Stimulated activated CD4-positive, alpha-beta T cell treated with anti-CD3 and anti-CD28 coated beads, Interleukin-4, amount 100 ng/mL, for 24 hours (primary cell): Measurements from ENCODE around the gene PLLP.
"Not testable (repeated sequence)": the region's sequence is repeated elsewhere in the genome, so short reads cannot be mapped to it uniquely, and the experiment has no call there.

Experiments used
- DNase-seq: peaks from one replicate; pipeline ENCODE4 v3.0.0-alpha.2; 2020

The PLLP gene

DNA sequence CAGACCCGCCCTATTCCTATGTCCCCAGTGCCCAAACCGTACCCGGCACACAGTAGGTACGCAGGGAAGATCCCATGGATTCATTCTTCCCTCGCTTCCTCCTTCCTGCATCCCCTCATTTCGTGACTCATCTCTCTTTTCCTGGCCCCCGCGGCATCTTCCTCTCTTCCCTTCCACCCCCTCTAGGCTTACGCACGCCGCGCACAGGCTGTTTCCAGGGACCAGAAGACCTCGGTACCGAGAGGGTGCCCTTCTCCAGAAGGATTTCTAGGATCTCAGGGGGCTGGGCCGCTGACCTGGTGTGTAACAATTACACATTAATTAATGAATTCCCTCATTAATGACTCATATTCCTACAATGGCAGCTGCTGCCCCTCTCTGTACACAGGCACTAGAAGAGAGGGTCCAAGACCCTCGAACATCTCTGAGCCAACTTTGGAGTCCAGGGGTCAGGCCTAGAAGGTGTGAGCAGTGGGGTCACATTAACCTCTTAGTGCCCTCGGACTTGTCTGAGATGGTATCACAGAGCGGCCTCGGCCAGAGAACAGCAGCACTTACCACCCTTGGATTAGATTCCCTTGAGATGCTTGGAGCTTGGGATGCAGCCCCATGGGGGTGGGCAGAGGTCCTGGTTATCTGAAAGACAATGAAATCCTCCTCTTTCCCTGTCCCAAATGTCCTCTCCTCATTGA lies 16.8 kb upstream of the PLLP start:
- DNase-seq, result no peak

DNA sequence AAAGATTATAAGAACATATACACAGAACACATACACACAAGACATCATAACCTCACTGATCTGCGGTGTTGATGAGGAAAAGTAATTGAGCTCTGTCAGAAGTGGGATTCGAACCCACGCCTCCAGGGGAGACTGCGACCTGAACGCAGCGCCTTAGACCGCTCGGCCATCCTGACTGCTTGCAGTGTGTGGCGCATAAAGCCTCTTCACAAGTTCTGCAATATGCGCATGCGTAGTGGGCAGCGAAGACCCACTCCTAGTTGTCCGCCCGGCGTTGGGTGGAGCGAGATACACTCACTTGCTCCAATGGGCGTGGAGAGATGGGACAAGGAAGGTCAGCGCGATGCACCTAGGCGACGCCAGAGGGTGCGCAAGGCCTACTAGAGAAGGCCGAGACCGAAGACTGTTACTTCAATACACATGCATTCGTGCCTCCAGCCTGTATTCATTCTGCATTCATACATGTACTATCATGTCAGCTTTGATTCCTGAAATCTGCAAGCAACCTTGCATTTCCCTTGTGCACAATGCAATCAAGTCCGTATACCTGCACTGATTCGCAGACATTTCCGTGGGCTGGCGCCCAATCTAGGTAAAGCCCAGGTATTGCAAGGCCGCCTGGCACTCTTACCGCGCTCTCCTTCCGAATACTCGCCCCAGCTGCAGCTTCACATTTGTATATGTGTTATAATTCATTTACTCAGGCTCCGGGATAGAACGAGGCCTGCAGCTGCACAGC lies 16.1 kb upstream of the PLLP start:
- DNase-seq, result peak; percentile 99

DNA sequence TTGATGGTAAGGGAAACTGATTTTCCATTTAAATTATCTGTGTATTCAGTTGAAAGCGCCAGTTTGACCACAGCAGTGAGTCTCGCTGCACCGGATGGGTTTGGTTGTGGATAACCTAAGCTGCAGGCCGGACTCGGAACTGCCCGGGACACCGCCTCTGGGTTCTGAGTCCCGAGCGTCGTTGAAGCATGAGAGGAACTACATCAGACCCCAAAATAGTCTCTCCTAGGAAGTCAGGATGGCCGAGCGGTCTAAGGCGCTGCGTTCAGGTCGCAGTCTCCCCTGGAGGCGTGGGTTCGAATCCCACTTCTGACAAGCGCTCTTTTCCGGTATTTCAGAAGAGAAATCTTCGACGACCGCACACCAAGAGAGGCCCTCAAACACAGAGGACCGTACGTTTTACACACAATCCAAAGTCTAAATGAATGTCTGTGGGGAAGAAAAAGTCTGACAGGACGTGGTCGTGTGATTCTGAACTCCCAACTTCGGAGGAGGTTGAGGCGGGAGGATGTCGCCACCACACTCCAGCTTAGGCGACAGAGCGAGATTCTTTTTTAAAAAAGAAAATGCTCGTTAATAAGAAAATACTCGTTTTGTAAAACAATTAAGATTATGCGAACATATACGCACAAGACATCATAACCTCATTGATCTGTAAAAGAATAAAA lies 15.4 kb upstream of the PLLP start:
- peak; percentile 88 for DNase-seq

DNA sequence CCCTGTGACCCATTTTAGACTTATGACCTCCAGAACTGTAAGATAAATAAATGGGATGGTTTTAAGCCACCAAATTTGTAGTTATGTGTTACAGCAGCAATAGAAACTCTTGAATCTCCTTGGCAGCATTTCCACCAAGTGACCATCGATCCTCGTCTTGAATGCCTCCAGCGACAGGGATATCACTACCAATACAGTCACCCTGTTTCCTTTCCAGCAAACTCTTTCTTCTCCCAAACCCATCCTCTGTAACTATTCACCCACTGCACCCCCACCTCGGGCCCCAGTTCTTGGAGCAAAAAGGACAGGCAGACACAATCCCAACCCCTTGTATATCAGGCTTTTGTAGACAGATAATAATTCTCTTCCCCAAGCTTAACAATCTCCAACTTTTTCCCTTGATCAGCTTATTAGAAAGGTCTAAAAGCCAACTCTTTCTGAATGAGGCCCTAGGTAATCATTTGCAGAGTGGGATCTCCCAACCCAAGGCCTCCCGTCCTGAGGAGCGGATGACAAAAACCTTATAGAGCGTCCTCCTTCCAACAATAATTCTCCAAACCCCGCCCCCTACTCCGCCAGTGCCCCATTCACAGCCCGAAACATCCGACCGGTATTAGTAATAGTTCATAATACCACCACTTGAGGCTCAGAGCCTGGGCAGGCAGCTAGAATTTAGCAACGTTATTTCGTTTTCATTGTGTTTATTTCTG lies 14.7 kb upstream of the PLLP start:
- DNase-seq, result peak; percentile 51

DNA sequence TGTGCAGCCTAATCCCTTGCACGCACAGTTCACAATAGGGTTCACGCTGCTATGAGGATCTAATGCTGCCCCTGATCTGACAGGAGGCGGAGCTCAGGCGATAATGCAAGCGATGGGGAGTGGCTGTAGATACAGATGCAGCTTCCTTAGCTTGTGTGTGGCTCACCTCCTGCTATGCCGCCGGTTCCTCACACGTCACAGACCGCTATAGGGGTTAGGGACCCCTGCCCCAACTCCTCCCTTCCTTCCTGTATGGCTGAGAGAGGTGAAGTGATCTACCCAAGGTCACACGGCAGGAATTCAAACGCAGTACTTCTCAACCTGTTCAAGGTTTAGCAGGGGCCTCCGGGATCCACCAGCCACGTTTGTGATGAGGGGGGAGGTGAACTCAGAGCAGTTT lies 13.4 kb upstream of the PLLP start:
- DNase-seq, result peak; percentile 29

DNA sequence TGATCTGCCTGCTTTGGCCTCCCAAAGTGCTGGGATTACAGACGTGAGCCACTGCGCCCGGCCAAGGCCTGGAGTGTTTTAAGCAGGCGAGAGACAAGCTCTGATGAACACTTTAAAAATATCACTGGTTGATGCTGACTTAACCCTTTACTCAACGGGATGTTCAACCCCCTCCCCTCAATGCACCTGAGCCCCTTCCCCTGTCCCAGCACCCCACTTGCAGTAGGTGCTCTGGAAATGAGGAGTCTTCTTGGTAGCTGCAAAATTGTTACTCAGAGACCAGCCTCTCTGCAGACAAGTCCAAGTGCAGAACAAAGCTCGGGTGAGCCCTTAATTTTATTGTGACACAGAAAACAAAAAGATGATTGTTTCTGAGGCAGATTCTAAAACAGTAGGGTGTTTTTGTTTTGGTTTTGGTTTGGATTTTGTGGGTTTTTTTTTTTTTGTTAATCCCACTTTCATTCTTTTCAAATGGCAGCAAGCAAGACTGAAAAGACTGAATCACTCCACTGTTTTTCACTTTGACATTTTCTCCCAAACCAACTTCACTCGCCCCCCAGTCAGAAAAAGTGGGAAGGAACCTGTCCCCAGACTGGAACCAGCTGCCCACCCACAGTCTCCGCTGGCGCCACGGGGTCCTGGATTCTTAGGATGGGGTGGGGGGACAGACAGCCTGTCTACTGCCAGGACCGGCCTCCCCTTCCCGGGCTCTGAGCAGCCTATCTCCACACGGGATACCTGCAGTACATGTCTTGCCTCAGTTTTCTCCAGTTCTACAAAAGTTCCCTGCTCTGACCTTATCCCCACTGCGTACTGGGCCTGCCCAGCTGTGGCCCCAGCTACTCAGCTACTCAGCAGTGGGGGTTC lies 5.2 kb upstream of the PLLP start:
- DNase-seq, result no peak

DNA sequence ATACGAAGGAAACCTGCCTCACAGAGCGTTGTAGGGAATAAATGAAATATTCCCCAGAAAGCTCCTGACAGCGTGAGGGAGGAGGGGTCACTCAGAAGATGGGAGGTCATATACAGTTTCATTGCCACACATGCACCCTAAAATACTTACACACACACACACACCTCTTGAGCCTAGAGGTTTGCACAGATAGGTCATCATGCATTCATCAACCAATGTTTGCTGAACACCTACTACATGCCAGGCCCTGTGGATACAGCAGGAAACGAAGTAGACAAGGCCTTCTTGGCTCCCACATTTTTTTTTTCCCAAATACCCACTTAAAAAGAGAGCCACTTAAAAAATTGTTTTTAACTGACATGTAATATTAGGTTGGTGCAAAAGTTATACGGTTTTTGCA lies 907 bp upstream of the PLLP start:
- DNase-seq, result no peak

DNA sequence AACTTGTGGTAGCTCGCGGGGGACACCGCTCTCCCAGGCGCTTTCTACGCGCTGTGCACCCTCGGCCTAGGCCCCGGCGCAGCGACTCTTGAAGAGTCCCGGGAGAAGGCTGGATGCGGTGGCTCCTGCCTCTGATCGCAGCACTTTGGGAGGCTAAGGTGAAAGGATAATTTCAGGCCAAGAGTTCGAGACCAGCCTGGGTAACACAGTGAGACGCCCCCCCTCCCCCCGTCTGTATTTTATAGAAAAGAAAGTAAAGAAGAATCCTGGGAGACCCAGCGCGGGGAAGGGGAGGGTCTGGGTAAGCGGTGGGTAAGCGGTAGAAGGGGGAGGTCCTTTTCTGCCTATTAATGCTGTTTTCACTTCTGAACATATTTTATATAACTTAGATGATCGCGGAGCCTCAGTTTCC lies 486 bp upstream of the PLLP start:
- DNase-seq, result peak; percentile 28

DNA sequence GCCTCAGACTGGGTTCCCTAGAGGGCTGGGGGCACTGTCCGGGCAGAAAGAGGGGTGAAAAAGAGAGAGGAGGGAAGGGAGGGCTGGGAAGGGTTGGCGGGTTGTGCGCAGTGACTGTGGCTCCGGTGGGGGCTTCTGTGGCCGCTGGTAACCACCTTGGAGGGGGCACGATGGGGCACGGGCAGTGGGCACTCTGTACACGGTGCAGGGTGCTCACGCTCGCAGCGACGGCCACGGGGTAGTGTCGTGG lies 588 bp downstream of the PLLP start:
- DNase-seq, result no peak

DNA sequence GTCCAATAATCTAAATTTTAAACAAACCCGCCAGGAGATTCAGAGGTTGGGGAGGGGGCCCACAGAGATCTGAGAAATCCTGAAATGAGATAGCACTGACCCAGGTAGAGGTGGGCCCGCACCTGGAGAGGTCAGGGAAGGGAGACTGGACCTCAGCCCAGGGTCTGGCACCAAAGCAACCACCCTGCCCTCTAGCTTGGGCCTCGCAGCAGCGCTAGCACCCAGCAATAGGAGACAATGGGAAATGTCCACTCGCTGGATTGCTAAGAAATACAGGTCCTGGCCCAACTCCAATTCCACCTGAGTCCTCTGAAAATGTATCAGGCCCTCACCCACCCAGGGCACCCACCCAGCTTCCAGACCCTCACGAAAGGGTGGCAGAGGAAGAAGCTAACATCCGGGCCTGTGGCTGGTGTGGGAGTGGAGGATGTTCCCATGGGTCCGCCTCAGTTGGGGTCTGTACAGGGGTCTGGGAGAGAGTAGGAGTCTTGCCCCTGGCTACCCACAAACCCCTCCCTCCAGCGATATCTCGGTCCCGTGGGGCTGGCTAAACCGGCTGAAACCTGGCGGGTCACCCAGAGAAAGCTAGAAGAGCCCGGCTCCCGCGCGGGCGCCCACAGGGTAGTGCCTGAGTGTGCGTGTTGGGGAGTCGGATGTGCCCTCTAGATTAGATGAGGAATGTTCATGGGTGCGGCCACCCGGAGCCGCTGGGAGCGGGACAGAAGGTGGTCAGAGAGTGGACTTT lies 1.1 kb downstream of the PLLP start:
- DNase-seq, result no peak

DNA sequence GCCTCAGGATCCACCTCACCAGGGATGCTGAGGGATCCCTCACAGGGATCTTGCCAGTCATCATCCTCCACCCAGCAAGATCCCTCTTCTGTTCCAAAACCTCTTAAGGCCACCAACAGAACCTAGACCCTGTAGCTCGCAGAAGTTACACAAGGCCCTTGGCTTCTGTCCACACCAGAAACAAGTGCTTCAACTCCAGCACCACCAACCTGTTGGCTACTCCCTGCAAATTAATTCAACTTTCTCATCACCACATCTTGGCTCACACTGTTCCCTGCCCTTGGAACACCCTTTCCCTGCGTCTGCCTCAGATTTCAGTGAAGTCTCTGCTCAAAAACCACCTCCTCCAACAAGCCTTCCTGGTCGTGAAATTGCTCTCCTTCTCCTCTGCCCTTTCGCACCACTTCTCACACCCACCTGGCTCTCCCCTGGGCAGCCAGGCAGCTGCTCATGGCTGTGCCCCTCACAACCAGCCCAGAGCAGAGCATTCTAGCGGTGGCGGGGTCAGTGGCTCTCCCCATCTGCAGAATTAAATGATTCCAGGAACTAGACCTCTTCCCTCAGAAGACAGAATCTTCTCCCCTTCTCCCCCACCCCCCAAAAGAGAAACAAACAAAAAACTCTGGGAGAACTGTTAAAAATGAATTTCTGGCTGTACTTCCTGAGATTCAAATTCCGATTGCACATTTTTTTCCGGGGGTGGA lies 1.8 kb downstream of the PLLP start:
- no peak for DNase-seq

DNA sequence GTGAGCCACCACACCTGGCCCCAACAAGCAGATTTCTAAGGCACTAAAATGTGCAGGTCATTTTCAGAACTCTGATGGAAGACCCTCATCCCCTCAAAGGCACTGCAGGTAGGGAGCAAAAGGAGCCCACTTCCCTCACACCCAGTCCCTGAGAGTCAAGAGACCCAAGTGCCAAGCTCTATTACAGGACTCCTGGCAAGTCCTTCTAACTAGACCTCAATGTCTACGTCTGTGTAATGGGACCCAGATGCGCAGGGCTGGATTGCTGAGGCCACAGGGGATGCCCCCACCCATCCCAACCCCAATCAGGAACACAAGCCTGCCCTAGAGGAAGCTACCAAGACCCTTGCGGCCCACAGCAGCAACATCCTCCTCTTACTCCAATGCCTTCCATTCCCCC lies 2.7 kb downstream of the PLLP start:
- DNase-seq, result no peak

DNA sequence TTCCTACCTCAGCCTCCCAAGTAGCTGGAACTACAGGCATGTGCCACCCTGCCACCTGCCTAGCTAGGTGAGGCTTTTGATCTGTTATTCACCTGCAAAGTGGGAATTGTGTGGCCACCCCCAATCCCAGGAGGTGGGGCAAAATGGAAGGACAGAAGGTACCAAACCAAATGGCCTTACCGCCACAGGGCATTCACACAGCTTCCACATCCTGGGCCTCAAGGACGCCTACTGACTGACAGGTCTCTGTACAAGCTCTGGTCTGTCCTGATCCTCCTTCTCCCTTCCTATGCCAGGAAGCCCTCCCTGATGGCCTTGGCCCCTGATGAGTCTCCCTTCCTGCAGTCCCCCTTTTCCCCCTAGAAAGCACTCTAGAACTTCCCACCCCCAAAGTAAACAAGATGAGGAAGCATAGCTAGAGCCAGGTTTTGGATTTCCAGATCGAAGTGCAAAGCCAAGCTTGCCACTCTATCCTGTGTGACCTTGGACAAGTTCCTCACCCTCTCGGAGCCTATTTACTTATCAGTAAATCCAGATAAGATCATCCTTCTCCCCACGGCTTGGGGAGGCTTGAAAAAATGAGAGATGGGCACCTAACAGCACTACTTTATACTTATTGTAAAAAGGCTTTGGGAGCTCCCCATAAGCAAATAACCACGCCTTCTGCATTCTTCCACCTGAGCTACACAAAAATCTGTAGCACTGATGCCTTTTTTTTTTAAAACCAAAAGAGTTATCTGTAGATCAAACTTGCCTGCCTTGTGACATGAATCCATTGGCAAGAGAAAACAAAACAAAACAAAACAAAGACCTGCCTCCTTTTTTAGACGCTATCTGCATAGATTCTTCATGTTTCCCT lies 4.5 kb downstream of the PLLP start:
- DNase-seq, result no peak

DNA sequence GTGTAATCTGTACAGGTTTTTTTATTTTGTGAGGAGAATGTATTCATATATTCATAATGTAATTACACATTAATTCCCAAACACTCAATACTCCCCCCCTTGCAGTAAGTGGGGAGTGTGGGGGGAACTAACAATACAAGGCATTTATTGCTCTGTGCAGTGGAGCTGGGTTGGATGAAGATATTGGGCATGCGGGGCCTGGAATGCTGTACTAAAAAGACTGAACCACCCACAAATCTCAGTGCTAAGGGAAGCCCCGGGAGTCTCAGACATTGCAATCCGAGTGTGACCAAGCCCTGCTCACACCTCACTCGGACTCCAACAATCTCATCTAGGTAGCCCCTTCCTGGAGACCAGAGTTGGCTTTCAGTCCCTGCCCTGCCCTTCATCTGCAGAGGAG lies 6.0 kb downstream of the PLLP start:
- DNase-seq, result no peak

DNA sequence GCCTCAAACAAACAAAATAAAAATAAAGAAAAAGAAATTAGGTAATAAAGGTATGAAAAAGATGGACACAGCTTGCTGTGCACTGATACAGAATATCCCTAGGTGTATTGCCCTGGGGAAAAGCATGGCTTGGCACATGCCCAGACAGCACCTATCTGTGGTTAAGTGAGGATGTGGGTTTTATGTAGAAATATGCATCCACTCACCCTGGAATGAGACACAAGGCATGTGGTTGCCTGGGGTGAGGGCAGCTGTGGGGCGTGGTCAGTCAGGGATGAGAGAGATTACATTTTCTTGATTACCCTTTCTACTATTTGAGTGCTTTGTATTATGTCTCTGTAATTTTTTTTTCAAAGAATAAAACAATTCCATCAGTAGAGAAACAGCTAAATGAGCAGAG lies 6.9 kb downstream of the PLLP start:
- peak; percentile 56 for DNase-seq

DNA sequence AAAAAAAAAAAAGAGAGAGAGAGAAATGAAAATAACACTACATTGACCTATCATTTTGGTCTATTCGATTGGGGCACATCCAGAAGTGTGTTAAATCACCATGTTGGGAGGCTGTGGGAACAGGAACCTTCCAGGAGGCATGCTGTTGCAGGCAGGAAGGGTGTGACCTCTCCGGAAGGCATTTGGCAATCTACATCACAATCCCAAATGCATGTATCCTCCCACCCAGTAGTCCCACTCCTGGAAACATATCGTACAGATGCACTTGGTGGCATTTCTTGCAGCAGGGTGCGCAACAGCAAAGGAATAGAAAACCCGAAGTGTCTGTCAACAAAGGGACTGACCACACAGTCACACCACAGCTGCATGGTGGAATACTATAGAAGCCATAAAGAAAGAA lies 7.9 kb downstream of the PLLP start:
- no peak for DNase-seq

DNA sequence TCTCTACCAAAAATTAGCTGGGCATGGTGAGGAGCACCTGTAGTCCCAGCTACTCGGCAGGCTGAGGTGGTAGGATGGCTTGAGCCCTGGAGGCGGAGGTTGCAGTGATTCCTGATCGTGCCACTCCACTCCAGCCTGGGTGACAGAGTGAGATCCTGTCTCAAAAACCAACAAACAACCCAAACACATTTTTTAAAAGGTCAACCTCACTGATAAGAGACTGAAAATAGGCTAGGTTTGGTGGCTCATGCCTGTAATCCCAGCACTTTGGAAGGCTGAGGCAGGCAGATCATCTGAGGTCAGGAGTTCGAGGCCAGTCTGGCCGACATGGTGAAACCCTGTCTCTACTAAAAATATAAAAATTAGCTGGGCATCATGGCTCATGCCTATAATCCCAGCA lies 8.5 kb downstream of the PLLP start:
- DNase-seq, result not testable (repeated sequence)

DNA sequence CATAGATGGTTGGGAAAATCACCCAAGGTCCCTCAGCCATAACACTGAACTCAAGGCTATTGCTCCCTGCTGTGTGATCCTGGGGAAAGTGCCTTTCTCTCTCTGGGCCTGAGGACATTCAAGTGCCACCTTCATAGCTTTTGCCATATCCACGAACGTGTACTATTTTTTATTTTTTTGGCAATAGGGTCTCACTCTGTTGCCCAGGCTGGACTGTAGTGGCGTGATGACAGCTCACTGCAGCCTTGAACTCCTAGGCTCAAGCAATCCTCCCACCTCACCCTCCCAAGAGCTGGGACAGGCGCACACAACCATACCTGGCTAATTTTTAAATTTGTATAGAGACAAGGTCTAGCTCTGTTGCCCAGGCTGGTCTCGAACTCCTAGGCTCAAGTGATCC lies 10.6 kb downstream of the PLLP start:
- no peak for DNase-seq

DNA sequence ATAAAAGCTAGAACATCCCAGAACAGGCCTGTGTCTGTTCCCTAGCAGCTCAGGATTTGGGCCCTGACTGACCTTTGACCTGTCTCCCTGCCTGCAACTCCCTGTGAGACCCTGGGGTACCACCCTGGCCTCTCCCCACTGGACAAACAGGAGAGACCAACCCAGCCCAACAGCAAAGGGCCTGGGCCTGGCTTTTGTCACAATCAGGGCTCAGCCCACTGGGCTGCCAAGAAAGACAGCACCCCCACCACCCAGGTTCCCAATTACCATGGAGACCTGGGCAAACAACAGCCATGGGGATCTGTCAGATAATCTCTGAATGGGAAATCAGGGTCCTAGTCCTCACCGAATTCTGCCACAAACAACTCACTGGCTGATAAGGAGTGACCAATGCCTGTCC lies 11.1 kb downstream of the PLLP start:
- DNase-seq, result no peak

DNA sequence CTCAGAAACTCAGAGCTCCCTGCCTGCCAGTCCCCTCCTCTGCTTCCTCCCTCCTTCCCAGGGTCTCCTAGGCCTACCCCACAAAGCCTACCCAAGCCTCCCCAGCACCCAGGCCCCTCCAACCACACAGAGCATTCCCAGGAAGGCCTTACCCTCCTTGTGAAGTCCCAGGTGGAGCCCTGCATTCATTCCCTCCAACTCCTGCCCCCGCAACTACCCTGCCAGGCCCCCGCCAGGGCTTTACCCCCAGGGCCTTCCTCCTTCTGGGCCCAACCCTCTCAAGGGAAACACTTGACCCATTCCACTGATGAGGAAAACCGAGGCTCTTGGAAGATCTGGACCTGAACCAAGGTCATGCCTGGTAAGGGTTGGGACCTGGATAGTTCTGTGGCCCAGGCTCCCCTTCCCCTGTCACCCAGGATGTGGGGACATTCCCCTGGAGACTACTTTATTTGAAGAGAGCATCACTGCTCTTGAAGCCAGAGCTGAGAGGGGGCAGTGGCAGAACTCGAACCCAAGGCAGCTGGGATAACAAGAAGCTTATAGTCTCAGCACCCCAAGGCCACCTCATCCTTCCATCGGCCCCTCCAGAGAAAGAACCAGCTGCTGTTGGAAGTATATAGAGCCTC lies 12.5 kb downstream of the PLLP start:
- DNase-seq, result no peak
